ENCODE results near the gene NTRK1.
A peak's percentile ranks its signal among the peaks of the same experiment; 100 is the strongest.

DNA sequence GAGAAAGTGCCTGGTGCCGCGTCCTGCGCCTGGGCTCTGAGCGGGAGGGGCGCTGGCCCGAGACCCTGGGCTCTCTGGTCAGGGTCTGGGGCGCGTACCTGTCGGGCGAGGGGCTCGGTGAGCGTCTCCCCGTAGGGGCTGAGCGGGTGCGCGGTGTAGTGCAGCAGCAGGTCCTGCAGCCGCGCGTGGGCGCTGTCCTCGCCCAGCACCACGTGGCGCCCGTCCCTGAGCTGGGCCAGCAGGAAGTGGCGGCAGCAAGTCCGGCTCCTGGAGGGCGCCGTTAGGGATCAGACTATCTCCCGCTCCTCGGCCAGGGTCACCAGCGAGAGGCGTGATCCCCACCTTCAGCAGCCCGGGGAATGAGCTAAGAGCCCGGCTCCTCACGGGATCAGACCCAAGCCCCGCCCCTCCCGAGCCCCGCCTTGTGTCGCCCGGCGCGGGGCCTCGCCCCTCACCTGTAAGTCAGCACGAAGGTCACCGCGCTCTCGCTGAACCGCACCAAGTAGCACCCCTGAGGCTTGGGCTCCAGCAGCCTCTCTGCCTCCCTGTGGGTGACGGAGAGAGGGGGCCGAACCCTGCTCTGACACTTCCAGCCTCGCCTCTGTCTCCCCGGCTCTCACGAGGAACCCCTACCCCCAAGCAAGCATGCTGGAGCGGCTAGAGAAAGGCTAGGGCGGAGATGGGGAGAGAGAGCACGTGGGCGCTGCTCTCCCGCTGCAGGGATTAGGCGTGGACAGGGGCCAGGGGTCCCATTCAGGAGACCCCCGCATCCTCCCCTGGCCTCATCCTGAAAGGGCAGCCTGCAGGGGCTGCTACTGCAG is 46.7 kb upstream of the NTRK1 start:
- peak; percentile 55 to 83 (median 65) for TF ChIP-seq CTCF (IDR thresholded peaks at IDR 0.05)
- TF ChIP-seq POLR2A (IDR thresholded peaks at IDR 0.05): peak; percentile 21

All from transverse colon (tissue), 3 donors.